Panc1 (cell line): ENCODE data around the gene SHF. TPM values are rescaled to one million over a fixed set of nuclear protein-coding genes. Genes with fewer than 3 reads are reported as not detected.

Source experiments
- ATAC-seq: fragments of 200-7000 bp; cut with Tn5 transposase; 2 replicates; pipeline ENCODE4 v1.9.1; 2020; ENCODE audit warnings: mild to moderate bottlenecking, moderate library complexity
- BruUV-seq: library from RNA; stranded (reverse); fragments of 400-500 nt; replicated peaks from 2 replicates; lab custom pipeline; 2021; lab: Mats Ljungman, UMichigan
- CTCF ChIA-PET: fragments of 300-600 bp; sonication (Branson Sonifier 250); formaldehyde crosslinking; loops from one replicate; lab custom pipeline; 2022; ENCODE audit warnings: antibody characterized with exemption; lab: Charles Lee
- POLR2A ChIA-PET: fragments of 300-600 bp; sonication (Branson Sonifier 250); formaldehyde crosslinking; loops from one replicate; lab custom pipeline; 2022; ENCODE audit warnings: antibody characterized with exemption; lab: Charles Lee
- DNase-seq: peaks from one replicate; pipeline ENCODE4 v3.0.0-alpha.2; 2010; ENCODE audit warnings: low read depth, low spot score
- H3K27ac ChIP-seq: 2 replicates; pipeline ENCODE4 v1.5.1; 2011; ENCODE audit warnings: mild to moderate bottlenecking, low read length, inconsistent platforms
- H3K27me3 ChIP-seq: fragments of 200-500 bp; sonication (Bioruptor generic); 2 replicates; pipeline ENCODE4 v1.6.0; 2014; ENCODE audit warnings: low read length, inconsistent platforms; ENCODE audit not compliant: control insufficient read depth, insufficient read depth
- H3K36me3 ChIP-seq: fragments of 200-500 bp; sonication (Bioruptor generic); 2 replicates; pipeline ENCODE4 v1.5.1; 2014; ENCODE audit warnings: inconsistent platforms, mild to moderate bottlenecking, low read length, moderate library complexity; ENCODE audit not compliant: control insufficient read depth, insufficient read depth
- H3K4me1 ChIP-seq: 2 replicates; pipeline ENCODE4 v1.5.1; 2011; ENCODE audit warnings: inconsistent platforms, mild to moderate bottlenecking, low read length, moderate library complexity; ENCODE audit not compliant: control insufficient read depth, insufficient read depth
- H3K4me3 ChIP-seq, 2 experiments: 2 replicates each; pipeline ENCODE4 v1.5.1; 2011 to 2012; ENCODE audit warnings: low read depth in 2 of 2, low read length in 2 of 2, mild to moderate bottlenecking in 2 of 2, inconsistent platforms in 1 of 2, moderate library complexity in 1 of 2
- H3K9me3 ChIP-seq: fragments of 200-500 bp; sonication (Bioruptor generic); 2 replicates; pipeline ENCODE4 v1.5.1; 2014; ENCODE audit warnings: low read depth, mild to moderate bottlenecking, inconsistent platforms, low read length, moderate library complexity; ENCODE audit not compliant: control insufficient read depth, insufficient read depth
- POLR2AphosphoS5 ChIP-seq: IDR thresholded peaks from 2 replicates; pipeline ENCODE4 v1.6.1; 2012; ENCODE audit warnings: mild to moderate bottlenecking, low read depth, low read length, moderate library complexity
- REST ChIP-seq, 2 experiments: IDR thresholded peaks; 2 replicates each; pipeline ENCODE4 v1.6.1; 2011 to 2012; ENCODE audit warnings: low read depth in 2 of 2, control low read depth in 1 of 2, low read length in 1 of 2, mild to moderate bottlenecking in 1 of 2, moderate library complexity in 1 of 2; ENCODE audit not compliant: insufficient read depth in 1 of 2
- SIN3A ChIP-seq: IDR thresholded peaks from 2 replicates; pipeline ENCODE4 v1.6.1; 2012; ENCODE audit warnings: low read depth, mild to moderate bottlenecking, low read length, moderate library complexity, borderline replicate concordance; ENCODE audit not compliant: insufficient read depth
- TCF7L2 ChIP-seq: IDR thresholded peaks from 2 replicates; pipeline ENCODE4 v1.6.1; 2011; ENCODE audit warnings: mild to moderate bottlenecking, low read depth, low read length, inconsistent platforms
- in situ Hi-C: cut with HindIII; loops from 2 replicates; pipeline ENCODE4 v1.10.0; 2016; ENCODE audit warnings: low sequenced_read_pairs, low pct_unique_long_range_greater_than_20kb
- intact Hi-C: fragments of 100-400 bp; cut with micrococcal nuclease; formaldehyde crosslinking; loops from one replicate; pipeline ENCODE4 v1.10.0; 2022; ENCODE audit not compliant: unreplicated experiment
- total RNA-seq: library from RNA; stranded (reverse); gene quantifications from one replicate; pipeline ENCODE4 v1.2.1, GENCODE V29; 2021; ENCODE audit not compliant: unreplicated experiment
- TF ChIP-seq, protein P1 (sequence below): fragments of 450-650 bp; IDR thresholded peaks from 2 replicates; pipeline ENCODE4 v1.5.1; 2017; ENCODE audit warnings: mild to moderate bottlenecking

Gene SHF
- total RNA-seq, 1 experiment from 2014 or later = 3.0 TPM

GRCh38 chr15:45148076-45149059 lies 39.4 kb downstream of the SHF start:
- POLR2A ChIA-PET = no interaction called here
- no peak for DNase-seq
- BruUV-seq = no TSS peak

DNA sequence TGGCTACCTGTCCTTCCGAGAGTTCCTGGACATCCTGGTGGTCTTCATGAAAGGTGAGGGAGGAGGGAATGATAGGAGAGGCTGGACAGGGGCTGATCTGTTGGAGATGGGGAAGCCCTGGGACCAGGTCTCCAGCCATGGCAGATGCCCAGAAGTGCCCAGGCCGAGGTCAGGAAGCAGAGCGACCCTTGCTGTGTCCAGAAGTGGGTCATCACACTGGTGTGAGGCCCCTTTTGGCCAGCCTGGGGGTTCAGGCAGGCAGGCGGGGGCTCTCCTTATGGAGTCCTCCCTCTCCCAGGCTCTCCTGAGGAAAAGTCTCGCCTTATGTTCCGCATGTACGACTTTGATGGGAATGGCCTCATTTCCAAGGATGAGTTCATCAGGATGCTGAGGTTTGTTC lies 40.2 kb downstream of the SHF start:
- Histone ChIP-seq H3K27ac (no peak overlapping the region), H3K9me3 (no peaks in the 10 kb centered on the region), H3K27me3 (no peaks in the 10 kb centered on the region), H3K4me3 (no peak overlapping the region), H3K36me3 (no peaks in the 10 kb centered on the region), H3K4me1 (no peaks in the 10 kb centered on the region)
- intact Hi-C loops (no loop called here), in situ Hi-C loops (no loop called here)
- TF ChIP-seq REST (IDR thresholded peaks at IDR 0.05; ENCODE audit: insufficient read depth in 1 of 2, low read depth in 2 of 2, low read length in 1 of 2) (no peak), POLR2AphosphoS5 (no peak), TCF7L2 (no peak), SIN3A (no peak)
- TF ChIP-seq, protein P1, sequence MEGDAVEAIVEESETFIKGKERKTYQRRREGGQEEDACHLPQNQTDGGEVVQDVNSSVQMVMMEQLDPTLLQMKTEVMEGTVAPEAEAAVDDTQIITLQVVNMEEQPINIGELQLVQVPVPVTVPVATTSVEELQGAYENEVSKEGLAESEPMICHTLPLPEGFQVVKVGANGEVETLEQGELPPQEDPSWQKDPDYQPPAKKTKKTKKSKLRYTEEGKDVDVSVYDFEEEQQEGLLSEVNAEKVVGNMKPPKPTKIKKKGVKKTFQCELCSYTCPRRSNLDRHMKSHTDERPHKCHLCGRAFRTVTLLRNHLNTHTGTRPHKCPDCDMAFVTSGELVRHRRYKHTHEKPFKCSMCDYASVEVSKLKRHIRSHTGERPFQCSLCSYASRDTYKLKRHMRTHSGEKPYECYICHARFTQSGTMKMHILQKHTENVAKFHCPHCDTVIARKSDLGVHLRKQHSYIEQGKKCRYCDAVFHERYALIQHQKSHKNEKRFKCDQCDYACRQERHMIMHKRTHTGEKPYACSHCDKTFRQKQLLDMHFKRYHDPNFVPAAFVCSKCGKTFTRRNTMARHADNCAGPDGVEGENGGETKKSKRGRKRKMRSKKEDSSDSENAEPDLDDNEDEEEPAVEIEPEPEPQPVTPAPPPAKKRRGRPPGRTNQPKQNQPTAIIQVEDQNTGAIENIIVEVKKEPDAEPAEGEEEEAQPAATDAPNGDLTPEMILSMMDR = no peak
- BruUV-seq = no TSS peak
- ChIA-PET CTCF (interaction anchor here (1.2 kb wide), 1 partner anchor 30 kb away, joined by 4 read pairs; no protein-coding TSS in a partner anchor), POLR2A (no interaction called here)
- DNase-seq (no peak), ATAC-seq (no peak)

More at GRCh38 chr15:45148076-45149059, 39.4 kb downstream of the SHF start:
- H3K27ac ChIP-seq = no peak overlapping the region
- H3K9me3 ChIP-seq = no peaks in the 10 kb centered on the region
- in situ Hi-C loops = no loop called here
- no peaks in the 10 kb centered on the region for H3K36me3 ChIP-seq
- no peaks in the 10 kb centered on the region for H3K4me1 ChIP-seq
- H3K4me3 ChIP-seq = no peak overlapping the region
- H3K27me3 ChIP-seq = no peaks in the 10 kb centered on the region
- CTCF ChIA-PET = no interaction called here
- TF ChIP-seq, protein P1 = no peak
- TF ChIP-seq REST (IDR thresholded peaks at IDR 0.05; ENCODE audit: insufficient read depth in 1 of 2, low read depth in 2 of 2, low read length in 1 of 2) = no peak
- TF ChIP-seq POLR2AphosphoS5 = no peak
- intact Hi-C loops = no loop called here
- ATAC-seq = no peak
